SK-N-SH (cell line): ENCODE data around the gene AOC1.

Experiments used
- NFIC ChIP-seq: IDR thresholded peaks from 2 replicates; pipeline ENCODE4 v1.4.0; 2012; ENCODE audit warnings: borderline replicate concordance
- POLR2AphosphoS5 ChIP-seq: IDR thresholded peaks from 2 replicates; pipeline ENCODE4 v1.6.1; 2012; ENCODE audit warnings: low read depth, low read length
- SMC3 ChIP-seq: IDR thresholded peaks from 2 replicates; pipeline ENCODE4 v1.6.1; 2012; ENCODE audit warnings: low read depth, low read length, improper control_type of control experiment
- TAF1 ChIP-seq: IDR thresholded peaks from 2 replicates; pipeline ENCODE4 v1.6.1; 2012; ENCODE audit warnings: low read depth, mild to moderate bottlenecking, low read length, moderate library complexity, borderline replicate concordance
- TEAD4 ChIP-seq: IDR thresholded peaks from 2 replicates; pipeline ENCODE4 v1.4.0; 2012; ENCODE audit warnings: mild to moderate bottlenecking, borderline replicate concordance; ENCODE audit not compliant: insufficient read depth
- YY1 ChIP-seq: IDR thresholded peaks from 2 replicates; pipeline ENCODE4 v1.4.0; 2012; ENCODE audit warnings: low read depth, mild to moderate bottlenecking
- TF ChIP-seq, protein P1 (sequence below): fragments of 200-600 bp; sonication (generic); IDR thresholded peaks from 2 replicates; pipeline ENCODE4 v1.6.1; 2017; ENCODE audit warnings: antibody characterized with exemption, mild to moderate bottlenecking, moderate library complexity
- TF ChIP-seq, protein P2 (sequence below): IDR thresholded peaks from 2 replicates; pipeline ENCODE4 v1.4.0; 2012; ENCODE audit warnings: low read depth, borderline replicate concordance

DNA sequence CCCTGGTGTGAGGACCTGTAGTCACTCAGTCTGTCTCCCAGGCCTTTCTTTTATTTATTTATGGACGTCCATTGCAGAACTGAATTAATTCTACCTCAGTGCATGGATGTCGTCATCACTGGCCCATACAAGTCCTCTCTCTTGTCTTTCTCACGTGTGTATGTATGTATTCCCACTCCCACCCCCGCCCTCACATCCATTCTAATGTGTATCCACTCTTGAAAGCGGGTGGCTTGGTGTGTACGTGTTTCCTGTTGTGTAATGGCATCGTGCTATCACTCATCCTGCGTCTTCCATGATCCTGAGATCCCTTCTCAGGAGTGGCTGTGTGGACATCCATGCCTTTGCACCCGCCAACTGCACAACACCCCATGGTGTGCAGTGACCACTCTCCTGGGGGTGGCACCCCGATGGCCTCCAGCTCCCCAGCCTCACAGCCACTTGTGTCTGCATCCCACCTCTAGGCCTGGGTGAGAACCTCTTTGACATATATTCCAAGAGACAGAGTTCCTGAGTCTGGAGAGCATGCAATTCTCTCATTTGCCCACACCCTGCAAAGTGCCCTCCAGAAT, 3.0 kb upstream of the AOC1 start:
- TF ChIP-seq, protein P1, sequence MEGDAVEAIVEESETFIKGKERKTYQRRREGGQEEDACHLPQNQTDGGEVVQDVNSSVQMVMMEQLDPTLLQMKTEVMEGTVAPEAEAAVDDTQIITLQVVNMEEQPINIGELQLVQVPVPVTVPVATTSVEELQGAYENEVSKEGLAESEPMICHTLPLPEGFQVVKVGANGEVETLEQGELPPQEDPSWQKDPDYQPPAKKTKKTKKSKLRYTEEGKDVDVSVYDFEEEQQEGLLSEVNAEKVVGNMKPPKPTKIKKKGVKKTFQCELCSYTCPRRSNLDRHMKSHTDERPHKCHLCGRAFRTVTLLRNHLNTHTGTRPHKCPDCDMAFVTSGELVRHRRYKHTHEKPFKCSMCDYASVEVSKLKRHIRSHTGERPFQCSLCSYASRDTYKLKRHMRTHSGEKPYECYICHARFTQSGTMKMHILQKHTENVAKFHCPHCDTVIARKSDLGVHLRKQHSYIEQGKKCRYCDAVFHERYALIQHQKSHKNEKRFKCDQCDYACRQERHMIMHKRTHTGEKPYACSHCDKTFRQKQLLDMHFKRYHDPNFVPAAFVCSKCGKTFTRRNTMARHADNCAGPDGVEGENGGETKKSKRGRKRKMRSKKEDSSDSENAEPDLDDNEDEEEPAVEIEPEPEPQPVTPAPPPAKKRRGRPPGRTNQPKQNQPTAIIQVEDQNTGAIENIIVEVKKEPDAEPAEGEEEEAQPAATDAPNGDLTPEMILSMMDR = no peak
- TF ChIP-seq YY1 (no peak), TEAD4 (no peak), TAF1 (no peak), NFIC (no peak), SMC3 (no peak), POLR2AphosphoS5 (no peak)
- TF ChIP-seq, protein P2, sequence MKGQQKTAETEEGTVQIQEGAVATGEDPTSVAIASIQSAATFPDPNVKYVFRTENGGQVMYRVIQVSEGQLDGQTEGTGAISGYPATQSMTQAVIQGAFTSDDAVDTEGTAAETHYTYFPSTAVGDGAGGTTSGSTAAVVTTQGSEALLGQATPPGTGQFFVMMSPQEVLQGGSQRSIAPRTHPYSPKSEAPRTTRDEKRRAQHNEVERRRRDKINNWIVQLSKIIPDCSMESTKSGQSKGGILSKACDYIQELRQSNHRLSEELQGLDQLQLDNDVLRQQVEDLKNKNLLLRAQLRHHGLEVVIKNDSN = no peak
